HG03108 (cell line): Measurements from ENCODE around the gene MDM4.

Source experiments
- ATAC-seq: cut with Tn5 transposase; IDR thresholded peaks from one replicate; pipeline ENCODE4 v1.9.1; 2021; ENCODE audit warnings: moderate library complexity; ENCODE audit not compliant: unreplicated experiment

Gene MDM4

DNA sequence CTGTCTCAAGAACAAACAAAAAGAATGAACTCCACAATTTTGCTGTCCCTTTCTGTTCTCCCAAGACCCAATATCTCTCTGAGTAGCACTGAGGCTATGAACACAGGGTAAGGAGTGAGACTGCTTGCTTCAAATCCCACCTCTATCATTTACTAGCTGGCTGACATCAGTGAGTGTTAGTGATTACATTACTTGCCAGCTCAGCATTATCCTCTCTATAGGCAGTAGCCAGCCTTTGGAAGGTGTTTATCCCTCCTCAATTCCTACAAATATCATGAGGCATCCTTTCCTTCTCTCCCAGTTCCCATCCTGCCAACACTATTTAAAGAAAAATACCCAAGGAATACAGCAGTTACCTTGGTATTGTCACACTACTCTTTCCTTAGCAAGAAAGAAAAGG, 24.6 kb upstream of the MDM4 start:
- no peak for ATAC-seq

DNA sequence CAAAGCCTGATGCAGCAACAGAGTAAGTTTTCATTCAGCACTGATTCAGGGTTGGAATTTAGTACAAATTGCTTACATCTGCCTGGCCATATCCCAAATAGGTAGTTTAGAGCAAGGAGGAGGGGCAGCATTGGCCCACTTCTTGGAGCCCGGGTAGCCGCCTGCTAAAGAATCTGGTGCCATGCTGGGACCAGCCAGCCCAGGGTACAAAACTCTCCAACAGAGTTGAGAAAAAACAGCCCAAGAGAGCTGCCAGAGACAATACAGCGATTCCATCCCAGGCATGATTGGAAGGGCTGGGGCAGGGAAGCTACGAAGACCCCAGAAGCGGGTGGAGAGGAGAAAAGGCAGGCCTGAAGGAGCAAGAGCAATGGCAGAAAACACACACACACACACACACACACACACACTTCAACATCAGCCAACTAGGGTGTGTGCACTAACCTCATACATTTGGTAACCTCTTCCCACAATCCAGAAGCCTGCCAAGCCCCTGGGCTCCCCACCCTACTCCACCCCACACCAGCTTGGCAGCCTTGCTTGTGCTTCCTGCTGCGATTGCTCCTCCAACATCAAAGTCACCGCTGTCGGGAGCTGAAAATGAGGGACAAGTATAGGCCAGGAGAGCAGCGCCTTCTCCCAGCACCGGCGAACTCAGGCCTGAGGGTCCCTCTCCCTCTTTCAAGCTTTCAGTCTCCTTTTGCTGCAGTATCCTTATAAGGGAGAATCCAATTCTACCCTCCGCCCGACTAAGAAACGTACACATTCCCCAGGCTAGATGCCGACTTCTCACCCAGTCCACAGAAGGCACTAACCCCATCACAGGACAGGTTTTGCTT, 22.8 kb upstream of the MDM4 start:
- ATAC-seq = no peak

DNA sequence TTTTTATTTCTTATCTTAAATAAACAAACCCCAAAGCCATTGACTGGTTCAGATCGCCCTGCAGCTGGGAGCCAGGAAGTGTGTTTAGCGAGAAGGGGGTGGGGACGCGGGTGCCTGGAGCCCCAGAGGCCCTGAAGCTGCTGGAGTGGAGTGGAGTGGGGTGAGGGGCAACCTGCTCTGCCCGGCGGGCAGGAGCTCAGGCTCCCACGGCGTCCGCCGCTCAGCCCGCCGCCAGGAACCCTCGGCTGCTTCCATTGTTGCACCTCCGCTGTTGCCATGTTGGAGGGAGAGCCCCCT, 22.3 kb upstream of the MDM4 start:
- ATAC-seq = peak; percentile 31

DNA sequence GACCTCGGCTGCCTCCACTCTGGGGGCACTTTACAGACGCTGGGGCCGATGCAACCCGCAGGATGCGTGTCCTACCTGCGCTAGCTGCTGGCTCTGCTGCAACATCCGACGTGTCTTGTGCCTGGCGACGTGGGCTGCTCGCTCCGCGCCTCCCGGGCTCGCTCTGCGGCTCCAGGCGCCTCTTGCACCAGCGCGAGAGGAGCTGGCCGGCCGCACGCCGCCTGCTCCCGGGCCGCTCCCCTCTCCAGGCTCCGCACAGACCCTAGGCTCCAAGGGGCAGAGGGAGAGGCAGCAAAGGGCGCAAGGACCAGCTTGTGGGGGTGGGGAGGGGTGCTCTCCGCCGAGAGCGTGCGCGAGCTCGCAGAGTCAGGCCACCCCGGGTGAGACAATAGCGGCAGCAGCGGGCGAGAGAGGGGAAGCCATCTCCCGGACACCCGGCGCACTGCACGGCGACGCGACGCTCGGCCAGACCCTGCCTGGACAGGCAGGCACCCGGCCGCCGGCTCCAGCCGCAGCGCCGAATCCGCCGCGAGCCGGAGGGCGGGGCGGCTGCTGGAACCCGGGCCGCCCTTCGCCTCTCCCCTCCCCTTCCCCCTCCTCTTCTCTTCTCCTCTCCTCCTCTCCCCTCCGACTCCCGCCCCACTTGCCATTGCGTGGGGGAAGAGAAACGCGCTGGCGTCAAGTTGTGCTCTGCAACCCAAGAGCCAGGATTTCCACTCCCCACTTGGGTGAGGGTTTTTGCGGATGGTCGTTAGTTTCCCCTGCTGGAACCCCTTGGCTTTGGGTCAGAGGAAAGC, 21.7 kb upstream of the MDM4 start, which contains the start of gene PIK3C2B:
Gene PIK3C2B (minus strand): TSS at position 525 of the 797 bp plus-strand sequence. CDS start 25,003 bp downstream, outside the sequence.
- peak; percentile 58 for ATAC-seq

DNA sequence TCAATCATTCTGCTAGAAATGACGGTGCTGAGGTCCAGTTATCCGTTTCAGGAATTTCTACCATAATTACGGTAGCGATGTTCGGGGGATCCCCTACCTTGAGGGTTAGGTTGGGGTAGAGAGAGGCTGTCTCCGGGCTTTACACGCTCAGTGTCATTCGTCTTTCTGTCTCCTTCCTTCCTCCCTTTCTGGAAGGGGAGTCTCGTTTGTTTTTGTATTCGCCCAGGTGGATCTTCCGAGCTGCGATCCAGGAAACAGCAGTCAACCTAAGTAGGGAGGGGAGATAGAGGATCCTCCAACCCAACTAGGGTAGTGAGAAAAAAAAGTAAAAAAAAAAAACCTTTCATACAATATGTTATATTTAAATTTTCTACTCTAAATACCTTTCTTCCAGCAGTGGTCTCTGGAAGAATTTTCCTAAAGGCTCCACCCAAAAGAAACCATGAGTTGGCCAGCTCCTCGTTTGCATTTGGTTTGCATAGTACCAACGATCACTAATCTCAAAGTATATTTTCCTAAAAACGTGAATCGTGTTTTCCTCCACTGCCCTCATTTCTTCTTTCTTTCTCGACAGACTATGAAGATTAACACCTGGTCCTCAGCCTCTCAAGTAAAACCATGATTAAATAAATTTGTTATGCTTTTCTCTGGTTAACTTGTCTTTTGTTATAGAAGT, 21.0 kb upstream of the MDM4 start:
- peak; percentile 30 for ATAC-seq

DNA sequence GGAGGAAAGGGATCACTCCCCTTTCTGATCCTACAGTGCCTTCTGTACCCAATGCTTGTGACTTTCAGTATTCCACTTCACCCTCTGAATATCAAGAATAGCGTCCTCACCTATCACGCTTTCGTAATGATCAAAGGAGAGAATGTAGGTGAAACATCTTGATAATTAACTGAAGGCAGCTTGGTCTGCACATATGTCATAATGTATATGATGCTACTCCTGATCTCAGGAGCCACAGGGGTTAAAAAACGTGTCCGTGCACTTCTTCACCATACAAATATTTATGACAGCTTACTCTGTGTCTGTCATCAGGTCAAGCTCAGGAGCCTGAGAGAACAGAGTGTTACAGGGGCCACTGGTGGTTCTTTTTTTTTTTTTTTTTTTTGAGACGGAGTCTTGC, 20.4 kb upstream of the MDM4 start:
- no peak for ATAC-seq

DNA sequence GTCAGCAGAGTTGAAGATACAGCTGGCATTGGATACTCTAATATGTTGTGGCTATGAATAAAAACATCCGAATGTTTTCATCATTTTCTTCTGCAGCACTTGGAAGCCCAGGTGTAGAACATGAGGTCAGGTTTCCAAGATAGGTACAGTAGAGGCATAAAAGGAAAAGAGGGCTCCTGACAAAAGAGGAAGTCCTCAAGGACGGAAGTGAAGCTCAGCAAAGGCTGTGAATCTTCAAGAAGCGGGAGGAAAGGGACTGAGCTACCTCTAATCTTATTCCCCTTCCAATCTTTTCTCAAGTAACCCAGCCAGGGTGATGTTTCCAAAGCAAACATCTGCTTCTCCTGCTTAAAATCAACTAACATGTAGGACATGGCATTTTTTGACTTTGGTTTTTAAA, 17.2 kb upstream of the MDM4 start:
- no peak for ATAC-seq

DNA sequence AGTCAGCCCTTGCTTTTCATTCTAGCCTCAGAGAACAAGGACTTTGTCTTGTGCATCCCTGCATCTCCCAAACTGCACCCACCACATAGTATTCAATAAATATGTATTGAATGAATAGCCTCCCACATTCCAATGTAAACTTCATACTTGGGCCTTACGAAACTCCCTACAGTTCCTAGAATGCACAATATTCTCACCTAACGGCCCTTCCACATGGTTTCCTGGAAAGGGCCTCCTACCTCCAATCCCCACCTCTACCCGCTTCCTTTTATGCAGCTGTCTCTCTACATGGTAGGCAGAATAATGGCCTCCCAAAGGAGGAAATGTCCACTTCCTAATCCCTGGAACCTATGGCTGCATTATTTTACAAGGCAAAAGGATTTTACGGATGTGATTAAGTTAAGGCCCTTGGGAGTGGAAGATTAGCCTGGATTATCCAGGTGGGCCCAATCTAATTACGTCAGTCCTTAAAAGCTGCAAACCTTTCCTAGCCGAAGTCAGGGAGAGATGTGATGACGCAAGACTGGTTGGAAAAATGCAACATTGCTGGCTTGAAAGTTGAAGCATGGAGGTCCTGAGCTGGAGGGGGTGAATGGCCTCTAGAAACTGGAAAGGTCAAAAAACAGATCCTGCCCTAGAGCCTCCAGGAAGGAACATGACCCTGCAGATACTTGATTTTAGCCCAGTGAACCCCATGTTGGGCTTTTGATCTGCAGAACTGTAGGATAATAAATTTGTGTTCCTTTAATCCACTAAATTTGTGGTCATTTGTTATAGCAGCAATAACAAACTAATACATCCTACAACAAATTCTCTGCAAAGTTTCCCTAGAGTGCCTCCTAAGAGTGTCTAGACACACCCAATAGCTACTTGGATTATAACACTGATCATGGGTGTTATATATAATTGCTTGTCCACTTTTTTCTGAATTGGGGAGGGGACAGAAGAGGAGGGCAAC, 16.4 kb upstream of the MDM4 start:
- ATAC-seq = no peak

DNA sequence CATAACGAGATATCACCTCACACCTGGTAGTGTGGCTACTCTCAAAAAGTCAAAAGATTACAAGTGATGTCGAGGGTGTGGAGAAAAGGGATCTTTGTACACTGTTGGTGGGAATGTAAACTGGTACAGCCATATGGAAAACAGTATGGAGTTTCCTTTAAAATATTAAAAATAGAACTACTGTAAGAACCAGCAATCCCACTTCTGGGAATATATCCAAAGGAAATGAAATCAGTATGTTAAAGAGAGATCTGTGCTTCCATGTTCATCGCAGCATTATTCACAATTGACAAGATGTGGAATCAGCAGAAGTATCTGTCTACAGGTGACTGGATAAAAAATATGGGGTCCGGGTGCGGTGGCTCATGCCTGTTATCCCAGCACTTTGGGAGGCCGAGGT, 14.0 kb upstream of the MDM4 start:
- no peak for ATAC-seq

DNA sequence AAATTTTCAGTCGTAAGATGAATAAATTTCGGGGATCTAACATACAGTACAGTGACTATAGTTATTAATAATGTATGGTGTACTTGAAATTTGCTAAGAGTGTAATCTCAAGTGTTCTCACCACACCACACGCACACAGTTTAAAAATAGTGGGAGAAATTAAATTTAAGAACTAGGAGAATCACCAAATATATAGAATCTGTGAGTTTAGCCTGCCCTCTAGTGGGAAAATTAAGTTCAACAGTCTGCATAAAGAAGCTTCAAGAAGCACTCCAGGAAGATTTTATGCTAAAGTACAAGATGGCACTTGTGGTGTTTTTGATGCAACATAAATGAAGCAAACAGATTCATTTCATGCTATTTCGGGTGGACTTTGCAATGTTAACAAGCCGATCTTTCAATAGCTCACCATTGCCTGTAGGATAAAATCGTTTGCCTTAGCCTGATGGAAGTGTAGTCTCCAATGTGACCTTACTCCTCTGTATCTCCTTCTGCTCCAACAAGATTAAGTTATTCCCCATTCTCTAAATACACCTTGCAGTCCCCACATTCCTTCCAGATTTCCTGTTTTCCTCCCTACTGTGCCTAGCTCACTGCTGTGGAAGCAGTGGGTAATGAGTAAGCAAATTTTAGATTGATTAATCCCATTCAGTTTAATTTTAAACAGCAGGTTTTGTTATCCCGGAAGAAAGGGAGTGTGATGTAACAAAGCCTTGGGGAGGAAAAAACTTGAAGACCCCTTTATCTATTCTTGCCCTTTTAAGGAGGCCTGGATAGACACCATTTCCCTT, 12.9 kb upstream of the MDM4 start:
- ATAC-seq = no peak

DNA sequence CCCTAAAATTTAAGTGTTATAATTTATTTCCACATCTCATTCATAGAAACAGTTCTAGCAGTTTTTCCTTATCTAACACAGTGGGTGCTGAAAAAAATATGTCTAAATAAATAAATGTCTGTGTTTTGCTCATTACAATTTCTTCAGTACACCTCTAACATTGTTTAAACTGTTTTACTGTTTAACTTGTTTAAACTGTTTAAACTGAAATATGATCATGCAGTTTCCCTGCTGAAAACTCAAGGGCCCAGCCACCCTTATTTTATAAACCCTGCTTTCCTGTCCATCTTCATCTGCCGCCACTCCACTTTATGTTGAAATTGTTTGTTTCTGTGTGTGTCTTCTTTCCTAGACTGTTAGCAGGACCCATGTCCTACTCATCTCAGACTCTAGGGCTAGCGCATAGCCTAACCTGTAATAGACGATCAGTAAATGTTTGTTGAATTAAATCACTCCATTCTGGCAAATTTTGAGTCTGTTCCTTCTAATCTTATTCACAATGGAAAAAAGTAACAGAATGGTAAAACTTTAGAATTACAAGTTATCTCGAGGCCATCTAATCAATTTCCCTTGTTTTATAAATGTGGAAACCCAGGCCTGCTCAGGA, 12.2 kb upstream of the MDM4 start:
- no peak for ATAC-seq

DNA sequence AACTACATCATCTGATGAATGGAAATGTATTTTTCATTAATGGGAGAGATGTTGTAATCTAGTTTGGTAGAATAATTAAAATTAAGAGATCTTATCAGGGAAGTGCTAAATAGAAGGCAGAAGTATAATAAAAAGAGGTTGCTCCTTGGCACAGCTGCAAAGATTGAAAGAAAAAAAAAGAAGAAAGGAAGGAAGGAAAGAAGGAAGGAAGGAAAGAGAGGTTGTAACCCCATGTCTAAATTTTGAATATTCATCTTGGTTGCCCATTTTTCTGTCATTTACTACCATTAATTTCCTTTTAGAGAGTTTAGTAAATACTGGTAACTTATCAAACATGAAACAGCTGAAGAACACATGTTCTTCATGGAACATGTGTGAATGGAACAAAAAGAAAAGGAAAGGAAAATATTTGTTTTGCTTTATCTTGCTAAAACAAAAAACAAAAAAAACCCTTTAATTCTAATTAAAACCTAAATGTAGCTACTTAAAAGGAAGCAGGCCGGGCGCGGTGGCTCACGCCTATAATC, 10.5 kb upstream of the MDM4 start:
- no peak for ATAC-seq

DNA sequence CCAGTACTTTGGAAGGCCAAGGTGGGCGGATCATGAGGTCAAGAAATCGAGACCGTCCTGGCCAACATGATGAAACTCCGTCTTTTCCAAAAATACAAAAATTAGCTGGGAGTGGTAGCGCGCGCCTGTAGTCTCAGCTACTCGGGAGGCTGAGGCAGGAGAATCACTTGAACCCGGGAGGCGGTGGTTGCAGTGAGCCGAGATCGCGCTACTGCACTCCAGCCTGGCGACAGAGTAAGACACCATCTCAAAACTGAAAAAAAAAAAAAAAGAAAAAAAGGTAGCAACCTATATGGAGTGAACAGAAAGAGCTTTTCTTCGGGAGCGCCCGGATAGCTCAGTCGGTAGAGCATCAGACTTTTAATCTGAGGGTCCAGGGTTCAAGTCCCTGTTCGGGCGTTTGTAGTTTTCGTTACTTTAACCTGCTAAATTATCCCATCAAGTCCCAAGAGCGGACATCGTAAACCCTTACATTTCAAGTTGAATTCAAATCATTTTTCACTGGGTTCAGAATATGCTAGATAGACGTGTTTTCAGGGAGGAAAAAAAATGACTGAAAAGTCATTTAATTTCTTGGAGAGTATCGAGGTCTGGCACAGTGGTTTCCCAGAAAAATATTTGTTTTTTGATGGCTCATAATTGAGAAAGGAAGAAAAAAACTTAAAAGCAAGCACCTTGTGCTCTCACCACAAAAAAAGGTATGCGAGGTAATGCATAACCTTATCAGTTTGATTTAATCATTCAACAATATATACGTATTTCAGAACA, 9.8 kb upstream of the MDM4 start:
- ATAC-seq = peak; percentile 51

DNA sequence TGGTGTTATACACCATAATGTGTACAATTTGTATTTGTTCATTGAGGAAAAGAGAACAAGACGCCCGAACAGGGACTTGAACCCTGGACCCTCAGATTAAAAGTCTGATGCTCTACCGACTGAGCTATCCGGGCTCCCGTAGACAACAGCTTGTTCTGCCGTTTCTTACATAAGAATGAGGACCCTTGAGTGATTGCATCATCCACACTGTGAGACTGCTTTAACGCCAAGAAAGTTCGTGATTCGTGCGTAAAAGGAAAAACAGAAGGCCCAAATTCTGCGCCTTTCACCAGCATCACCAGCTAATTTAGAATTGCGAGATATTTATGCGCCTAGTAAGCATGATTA, 9.3 kb upstream of the MDM4 start:
- peak; percentile 55 for ATAC-seq

DNA sequence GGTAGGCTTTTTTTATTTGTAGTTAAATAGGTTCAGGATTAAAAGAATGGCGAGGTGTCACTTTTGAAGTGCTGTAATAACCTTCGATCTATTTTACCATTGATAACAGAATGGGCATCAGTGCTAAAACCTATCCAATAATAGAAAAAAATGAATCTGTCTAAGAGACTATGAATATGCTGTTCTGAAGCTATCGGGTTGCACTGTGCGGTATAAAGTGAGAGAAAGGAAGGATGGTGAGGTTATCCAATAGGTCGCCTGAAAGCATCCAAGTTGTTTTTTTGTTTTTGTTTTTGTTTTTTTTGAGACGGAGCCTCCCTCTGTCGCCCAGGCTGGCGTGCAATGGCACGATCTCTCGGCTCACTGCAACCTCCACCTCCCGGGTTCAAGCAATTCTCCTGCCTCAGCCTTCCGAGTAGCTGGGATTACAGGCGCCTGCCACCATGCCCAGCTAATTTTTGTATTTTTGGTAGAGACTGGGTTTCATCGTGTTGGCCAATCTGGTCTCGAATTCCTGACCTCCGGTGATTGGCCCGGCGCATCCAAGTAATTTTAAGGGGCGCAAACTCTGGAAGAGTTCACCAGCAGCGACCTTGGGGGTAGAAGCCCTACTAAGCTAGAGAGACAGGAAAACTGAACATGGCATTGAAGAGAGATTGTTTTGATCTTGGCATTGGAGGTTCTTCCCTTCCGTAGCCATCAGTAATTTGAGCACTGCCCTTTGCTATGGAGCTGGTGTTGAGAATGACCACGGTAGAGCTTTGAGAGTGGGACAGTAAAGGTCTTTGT, 8.7 kb upstream of the MDM4 start:
- ATAC-seq = no peak

DNA sequence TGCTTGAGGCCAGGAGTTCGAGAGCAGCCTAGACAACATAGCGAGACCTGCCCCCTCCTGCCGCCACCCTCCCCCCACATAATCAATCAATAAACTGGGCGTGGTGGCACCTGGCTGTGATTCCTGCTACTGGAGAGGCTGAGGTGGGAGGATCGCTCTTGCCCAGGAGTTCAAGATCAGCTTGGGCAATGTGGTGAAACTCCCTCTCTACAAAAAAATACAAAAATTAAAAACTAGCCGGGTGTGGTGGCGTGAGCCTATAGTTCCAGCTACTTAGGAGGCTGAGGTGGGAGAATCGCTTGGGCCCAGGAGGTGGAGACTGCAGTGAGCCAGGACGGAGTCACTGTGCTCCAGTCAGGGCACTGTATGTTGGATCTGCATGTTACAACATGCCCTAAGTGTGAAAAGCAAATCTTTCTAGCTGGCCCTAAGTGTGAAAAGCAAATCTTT, 7.0 kb upstream of the MDM4 start:
- ATAC-seq = no peak

DNA sequence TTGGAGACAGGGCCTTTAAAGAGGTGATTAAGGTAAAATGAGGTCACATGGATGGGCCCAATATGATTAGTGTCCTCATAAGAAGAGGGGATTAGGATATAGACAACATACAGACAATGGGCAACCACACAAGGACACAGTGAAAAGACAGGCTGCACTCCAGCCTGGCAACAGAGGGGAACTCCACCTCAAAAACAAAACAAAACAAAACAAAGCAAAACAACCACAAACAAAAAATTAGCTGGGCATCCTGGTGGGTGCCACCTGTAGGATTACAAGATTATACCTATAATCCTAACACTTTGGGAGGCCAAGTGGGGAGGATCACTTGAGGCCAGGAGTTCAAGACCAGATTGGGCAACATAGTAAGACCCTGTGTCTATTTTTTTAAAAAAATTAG, 4.8 kb upstream of the MDM4 start:
- ATAC-seq = no peak
